Measurements from ENCODE around the gene PCOLCE2. TPM values are rescaled to one million over a fixed set of nuclear protein-coding genes. Genes with fewer than 3 reads are reported as not detected.

The PCOLCE2 gene
- total and polyA plus RNA-seq, 2 of the 8 experiments (the other 6 are each of a cell fraction or from before 2014, with no cell fraction given), result 11.1 to 12.6 TPM

- no peak for TF ChIP-seq SAP30 (IDR thresholded peaks at IDR 0.05; ENCODE audit: insufficient read depth, insufficient replicate concordance, low read length)
Measured at GRCh38 chr3:142912402-142913172, 23.7 kb upstream of the PCOLCE2 start (continued).

All from H1 (cell line).